GM19351 (cell line): ENCODE measurements around the gene RAD51AP2.

Experiments
- ATAC-seq: cut with Tn5 transposase; IDR thresholded peaks from one replicate; pipeline ENCODE4 v1.9.1; 2021; ENCODE audit warnings: mild to moderate bottlenecking, moderate library complexity; ENCODE audit not compliant: unreplicated experiment

RAD51AP2 gene

DNA sequence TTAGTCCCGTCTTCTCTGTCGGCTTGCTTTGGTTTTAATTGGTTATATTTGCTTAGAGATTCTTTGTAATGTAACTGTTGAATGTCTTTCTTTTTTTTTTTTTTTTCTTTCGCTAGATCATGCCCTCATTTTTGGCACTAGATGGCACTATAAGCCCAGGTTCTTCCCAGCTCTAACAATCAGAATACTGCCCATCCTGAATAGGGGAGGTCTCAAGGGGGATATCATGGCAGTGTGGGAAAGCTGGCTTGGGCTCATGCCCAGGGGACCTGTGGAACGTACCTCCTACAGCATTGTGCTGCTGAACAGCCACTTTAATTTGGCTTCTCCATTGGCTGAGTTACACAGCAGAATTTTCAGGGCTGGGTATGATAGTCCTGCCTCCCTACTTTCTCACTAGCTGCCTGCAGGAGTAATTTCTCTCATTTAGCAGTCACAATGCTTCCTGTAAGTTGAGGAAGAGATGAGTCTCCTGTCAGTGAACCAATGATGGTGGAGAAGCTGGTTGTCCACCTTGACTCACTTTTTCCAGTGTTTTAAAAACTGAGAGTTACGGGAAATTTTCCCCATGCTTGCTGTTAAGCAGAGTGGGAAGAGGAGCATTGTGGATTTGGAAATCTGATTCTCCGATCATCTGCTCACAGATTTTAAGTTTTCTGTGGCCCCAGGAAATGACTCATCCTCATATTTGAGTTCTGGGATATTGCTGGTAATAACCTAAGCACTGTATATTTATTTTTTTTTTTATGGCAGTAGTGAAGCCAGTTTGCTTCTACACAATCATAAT, 47.2 kb downstream of the RAD51AP2 start:
- ATAC-seq = peak; percentile 63

DNA sequence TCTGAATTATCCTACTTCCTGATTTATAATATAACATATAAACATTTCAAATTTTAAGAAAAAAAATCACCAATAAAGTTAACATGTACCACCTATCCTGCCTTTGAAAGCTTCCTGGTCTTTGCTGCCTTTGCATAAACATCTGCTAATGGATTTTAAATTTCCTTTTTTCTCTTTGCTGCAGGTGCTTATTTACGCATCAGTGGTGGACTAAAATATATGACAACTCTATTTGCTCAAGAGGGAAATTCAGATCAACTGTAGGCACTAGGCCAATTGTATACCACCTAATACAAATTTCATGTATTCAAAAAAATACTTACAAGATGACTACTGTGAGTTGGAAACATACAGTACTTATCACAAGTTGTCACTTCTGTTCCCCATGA, 57.2 kb downstream of the RAD51AP2 start:
- no peak for ATAC-seq
